CD14-positive monocyte (primary cell): ENCODE measurements around the gene PDE4B. TPM values are rescaled to one million over a fixed set of nuclear protein-coding genes. Genes with fewer than 3 reads are reported as not detected.

Experiments used
- DNase-seq, 3 donors: peaks; one replicate each; pipeline ENCODE4 v3.0.0-alpha.2; 2011 to 2022
- H2AFZ ChIP-seq: 2 replicates; pipeline ENCODE4 v1.6.0; 2012; ENCODE audit warnings: mild to moderate bottlenecking, low read depth, low read length, inconsistent platforms; ENCODE audit not compliant: insufficient read depth, poor library complexity, severe bottlenecking
- H3K27ac ChIP-seq, 2 donors: 1 replicate in 1 of 2; 2 replicates in 1 of 2; pipeline ENCODE4 v1.5.1; 2012 to 2013; ENCODE audit warnings: low read length in 2 of 2, control low read depth in 1 of 2, inconsistent platforms in 1 of 2, low read depth in 1 of 2, mild to moderate bottlenecking in 1 of 2
- H3K27me3 ChIP-seq, 2 donors: one replicate each; pipeline versions ENCODE4 v1.6.0 to v1.6.1; 2011 to 2013; ENCODE audit warnings: low read length in 2 of 2; ENCODE audit not compliant: control insufficient read depth in 2 of 2, insufficient read depth in 2 of 2
- H3K36me3 ChIP-seq, 2 donors: replicated peaks in 1 of 2; 1 replicate in 1 of 2; 2 replicates in 1 of 2; pipeline versions ENCODE4 v1.5.1 to v1.6.1; 2012 to 2013; ENCODE audit warnings: low read length in 2 of 2, control low read depth in 1 of 2, inconsistent platforms in 1 of 2, mild to moderate bottlenecking in 1 of 2; ENCODE audit not compliant: insufficient read depth in 2 of 2, control insufficient read depth in 1 of 2
- H3K4me1 ChIP-seq, 2 donors: 1 replicate in 1 of 2; 2 replicates in 1 of 2; pipeline versions ENCODE4 v1.5.1 to v1.6.1; 2012 to 2013; ENCODE audit warnings: low read length in 2 of 2, control low read depth in 1 of 2, inconsistent platforms in 1 of 2, mild to moderate bottlenecking in 1 of 2, moderate library complexity in 1 of 2; ENCODE audit not compliant: insufficient read depth in 2 of 2, control insufficient read depth in 1 of 2
- H3K4me2 ChIP-seq: replicated peaks from 2 replicates; pipeline ENCODE3; 2012; ENCODE audit warnings: low read length, moderate library complexity, mild to moderate bottlenecking; ENCODE audit not compliant: poor library complexity, severe bottlenecking; ENCODE audit errors: extremely low read depth
- H3K4me3 ChIP-seq, 3 experiments: fragments of 200-600 bp in 1 of 3; sonication (generic) in 1 of 3; replicated peaks in 1 of 3; 1 replicate in 2 of 3; 2 replicates in 1 of 3; pipeline ENCODE4 v1.5.1; 2011 to 2013; ENCODE audit warnings: low read length in 3 of 3, mild to moderate bottlenecking in 3 of 3, control low read depth in 2 of 3, low read depth in 2 of 3, inconsistent platforms in 1 of 3, moderate library complexity in 1 of 3
- H3K79me2 ChIP-seq: 2 replicates; pipeline ENCODE4 v1.6.0; 2012; ENCODE audit warnings: mild to moderate bottlenecking, control low read depth, inconsistent platforms, low read length, moderate library complexity; ENCODE audit not compliant: insufficient read depth
- H3K9ac ChIP-seq: 2 replicates; pipeline ENCODE4 v1.6.0; 2017; ENCODE audit warnings: low read length, mild to moderate bottlenecking; ENCODE audit not compliant: insufficient read depth, poor library complexity, severe bottlenecking
- H3K9me3 ChIP-seq, 2 donors: replicated peaks in 1 of 2; 1 replicate in 1 of 2; 2 replicates in 1 of 2; pipeline versions ENCODE4 v1.5.1 to v1.6.1; 2012 to 2013; ENCODE audit warnings: low read length in 2 of 2, control low read depth in 1 of 2; ENCODE audit not compliant: control insufficient read depth in 1 of 2, insufficient read depth in 1 of 2
- H4K20me1 ChIP-seq: 2 replicates; pipeline ENCODE4 v1.6.0; 2012; ENCODE audit warnings: mild to moderate bottlenecking, low read length, control low read depth, moderate library complexity; ENCODE audit not compliant: insufficient read depth
- H3K27ac Mint-ChIP-seq, 7 donors: one replicate each; pipeline ENCODE4 v1.8.0; 2020; ENCODE audit warnings: mild to moderate bottlenecking in 7 of 7, mixed read lengths in 7 of 7, moderate library complexity in 6 of 7, inconsistent platforms in 2 of 7
- H3K27me3 Mint-ChIP-seq, 3 donors: one replicate each; pipeline ENCODE4 v1.8.0; 2021 to 2022; ENCODE audit warnings: low read depth in 3 of 3, mild to moderate bottlenecking in 3 of 3, mixed read lengths in 3 of 3, moderate library complexity in 3 of 3, inconsistent platforms in 1 of 3
- H3K36me3 Mint-ChIP-seq, 2 donors: one replicate each; pipeline ENCODE4 v1.8.0; 2020; ENCODE audit warnings: mixed read lengths in 2 of 2, inconsistent platforms in 1 of 2, mild to moderate bottlenecking in 1 of 2
- H3K4me1 Mint-ChIP-seq: one replicate; pipeline ENCODE4 v1.8.0; 2020; ENCODE audit warnings: mild to moderate bottlenecking, mixed read lengths
- H3K4me3 Mint-ChIP-seq, 2 donors: one replicate each; pipeline ENCODE4 v1.8.0; 2020; ENCODE audit warnings: mild to moderate bottlenecking in 2 of 2, mixed read lengths in 2 of 2, moderate library complexity in 1 of 2
- H3K9me3 Mint-ChIP-seq, 7 donors: one replicate each; pipeline ENCODE4 v1.8.0; 2020 to 2022; ENCODE audit warnings: mixed read lengths in 7 of 7, mild to moderate bottlenecking in 6 of 7, moderate library complexity in 6 of 7, inconsistent platforms in 2 of 7
- WGBS: methylation state at CpG from one replicate; pipeline ENCODE4 v1.1.5; 2013; ENCODE audit warnings: missing lambda C conversion rate; ENCODE audit not compliant: insufficient coverage; 5-methylcytosine and 5-hydroxymethylcytosine counted together
- intact Hi-C, 2 donors: fragments of 100-400 bp; cut with micrococcal nuclease; formaldehyde crosslinking; loops; one replicate each; pipeline versions ENCODE4 v1.15.0 to v1.15.1; 2023
- polyA plus RNA-seq, 3 donors: library from polyadenylated mRNA; depleted of rRNA in 1 of 3; unstranded in 2 of 3; stranded (reverse) in 1 of 3; fragments of 300-500 nt in 2 of 3; fragments of >200 nt in 1 of 3; fragmentation: Illumina TruSeq in 2 of 3; gene quantifications; 1 replicate in 2 of 3; 2 replicates in 1 of 3; pipeline ENCODE4 v1.2.3, GENCODE V29; 2012 to 2021
- small RNA-seq: library from RNA; depleted of rRNA; stranded (forward); fragments of <200 nt; gene quantifications from one replicate; pipeline ENCODE3, GENCODE V24; 2012; ENCODE audit warnings: low read depth; ENCODE audit not compliant: insufficient read length
- TF ChIP-seq, protein P1 (sequence below): fragments of 200-600 bp; IDR thresholded peaks from one replicate; pipeline ENCODE4 v1.8.0; 2022; ENCODE audit warnings: antibody characterized with exemption, mild to moderate bottlenecking

Gene PDE4B
- polyA plus RNA-seq, 3 donors = 17.2 to 52.8 (median 25.2) TPM

DNA sequence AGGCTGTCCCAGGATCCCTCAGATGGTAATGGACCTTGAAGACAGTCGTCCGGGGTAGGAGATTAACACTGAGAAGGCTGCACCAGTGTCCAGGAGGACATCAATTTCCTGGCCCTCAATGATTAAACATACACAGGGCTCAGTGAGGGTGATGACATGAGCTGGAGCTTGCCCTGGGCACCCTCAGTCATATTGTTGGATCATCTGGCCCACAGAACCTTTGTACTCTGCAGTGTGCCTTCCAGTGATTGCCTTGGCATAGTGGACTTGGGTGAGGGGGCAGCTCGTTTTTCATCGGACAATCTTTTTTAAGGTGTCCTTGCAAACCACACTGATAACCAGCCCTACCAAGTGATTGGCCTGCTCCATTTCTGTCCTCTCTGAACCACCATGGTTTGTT is 630.1 kb downstream of the PDE4B start:
- H3K27ac Mint-ChIP-seq = no peak overlapping the region
- whole genome bisulfite sequencing = no CpG with 5 or more reads among the region's 4 CpGs

More for the DNA sequence above, 630.1 kb downstream of the PDE4B start:
- Histone ChIP-seq H3K9ac (no peak overlapping the region), H3K27me3 (no peaks in the 10 kb centered on the region), H3K9me3 (peaks cover 6 to 10% of the 10 kb centered on the region in 2 donors), H3K79me2 (no peaks in the 10 kb centered on the region), H4K20me1 (no peaks in the 10 kb centered on the region), H2AFZ (no peak overlapping the region), H3K36me3 (no peaks in the 10 kb centered on the region), H3K4me1 (peaks cover 34 to 40% of the 10 kb centered on the region in 2 donors), H3K4me3 (no peak overlapping the region), H3K4me2 (no peak overlapping the region), H3K27ac (no peak overlapping the region)
- H3K9me3 Mint-ChIP-seq = peaks cover 10 to 24% (median 14%) of the 10 kb centered on the region in 7 donors
- TF ChIP-seq, protein P1, sequence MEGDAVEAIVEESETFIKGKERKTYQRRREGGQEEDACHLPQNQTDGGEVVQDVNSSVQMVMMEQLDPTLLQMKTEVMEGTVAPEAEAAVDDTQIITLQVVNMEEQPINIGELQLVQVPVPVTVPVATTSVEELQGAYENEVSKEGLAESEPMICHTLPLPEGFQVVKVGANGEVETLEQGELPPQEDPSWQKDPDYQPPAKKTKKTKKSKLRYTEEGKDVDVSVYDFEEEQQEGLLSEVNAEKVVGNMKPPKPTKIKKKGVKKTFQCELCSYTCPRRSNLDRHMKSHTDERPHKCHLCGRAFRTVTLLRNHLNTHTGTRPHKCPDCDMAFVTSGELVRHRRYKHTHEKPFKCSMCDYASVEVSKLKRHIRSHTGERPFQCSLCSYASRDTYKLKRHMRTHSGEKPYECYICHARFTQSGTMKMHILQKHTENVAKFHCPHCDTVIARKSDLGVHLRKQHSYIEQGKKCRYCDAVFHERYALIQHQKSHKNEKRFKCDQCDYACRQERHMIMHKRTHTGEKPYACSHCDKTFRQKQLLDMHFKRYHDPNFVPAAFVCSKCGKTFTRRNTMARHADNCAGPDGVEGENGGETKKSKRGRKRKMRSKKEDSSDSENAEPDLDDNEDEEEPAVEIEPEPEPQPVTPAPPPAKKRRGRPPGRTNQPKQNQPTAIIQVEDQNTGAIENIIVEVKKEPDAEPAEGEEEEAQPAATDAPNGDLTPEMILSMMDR = no peak
- H3K4me1 Mint-ChIP-seq = peaks cover 57% of the 10 kb centered on the region
- peaks cover 7 to 9% of the 10 kb centered on the region in 2 donors for H3K36me3 Mint-ChIP-seq
- H3K27me3 Mint-ChIP-seq = peaks cover 2 to 3% (median 2%) of the 10 kb centered on the region in 3 donors
- intact Hi-C loops = no loop called here
- H3K4me3 Mint-ChIP-seq = no peak overlapping the region
- no peak for DNase-seq

Small RNA genes within 50 kb of the gene (small RNA-seq; reads per million reads assigned to genes)
- gene RN7SL854P = not detected
- not detected for gene RNU4-88P
